Measurements from ENCODE around the gene BMP8A.

GRCh38 chr1:39484564-39484963, 6.9 kb upstream of the BMP8A start:
- TF ChIP-seq POLR2A (IDR thresholded peaks at IDR 0.05): no peak
- TF ChIP-seq, protein P1, sequence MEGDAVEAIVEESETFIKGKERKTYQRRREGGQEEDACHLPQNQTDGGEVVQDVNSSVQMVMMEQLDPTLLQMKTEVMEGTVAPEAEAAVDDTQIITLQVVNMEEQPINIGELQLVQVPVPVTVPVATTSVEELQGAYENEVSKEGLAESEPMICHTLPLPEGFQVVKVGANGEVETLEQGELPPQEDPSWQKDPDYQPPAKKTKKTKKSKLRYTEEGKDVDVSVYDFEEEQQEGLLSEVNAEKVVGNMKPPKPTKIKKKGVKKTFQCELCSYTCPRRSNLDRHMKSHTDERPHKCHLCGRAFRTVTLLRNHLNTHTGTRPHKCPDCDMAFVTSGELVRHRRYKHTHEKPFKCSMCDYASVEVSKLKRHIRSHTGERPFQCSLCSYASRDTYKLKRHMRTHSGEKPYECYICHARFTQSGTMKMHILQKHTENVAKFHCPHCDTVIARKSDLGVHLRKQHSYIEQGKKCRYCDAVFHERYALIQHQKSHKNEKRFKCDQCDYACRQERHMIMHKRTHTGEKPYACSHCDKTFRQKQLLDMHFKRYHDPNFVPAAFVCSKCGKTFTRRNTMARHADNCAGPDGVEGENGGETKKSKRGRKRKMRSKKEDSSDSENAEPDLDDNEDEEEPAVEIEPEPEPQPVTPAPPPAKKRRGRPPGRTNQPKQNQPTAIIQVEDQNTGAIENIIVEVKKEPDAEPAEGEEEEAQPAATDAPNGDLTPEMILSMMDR (IDR thresholded peaks at IDR 0.05): no peak

All from Peyer's patch (tissue), 4 donors.